ENCODE results near the gene XAF1. TPM values are rescaled to one million over a fixed set of nuclear protein-coding genes. Genes with fewer than 3 reads are reported as not detected.
"Not testable (repeated sequence)": the region's sequence is repeated elsewhere in the genome, so short reads cannot be mapped to it uniquely, and the experiment has no call there.

The XAF1 gene
- total RNA-seq, 1 donor from 2014 or later, result 2.5 TPM

DNA sequence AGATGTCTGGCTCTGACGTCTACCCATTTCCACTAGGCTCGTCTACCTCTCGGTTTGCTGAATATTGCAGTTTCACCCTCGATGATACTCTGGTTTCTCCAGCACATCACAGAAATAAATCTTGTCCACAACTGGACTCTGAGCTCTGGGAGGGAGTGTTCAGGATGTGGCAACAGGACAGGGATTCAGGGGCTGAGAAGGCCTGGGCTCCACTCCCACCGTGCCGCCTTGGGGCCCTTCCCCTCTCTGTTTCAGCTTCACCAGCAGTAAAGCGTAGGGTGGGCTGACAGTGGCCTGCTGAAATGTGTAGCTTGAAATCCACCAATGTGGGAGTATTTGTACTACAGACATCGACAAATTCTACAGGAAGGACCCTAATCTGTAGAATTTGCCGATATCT lies 55.7 kb downstream of the XAF1 start:
- DNase-seq, result no peak

DNA sequence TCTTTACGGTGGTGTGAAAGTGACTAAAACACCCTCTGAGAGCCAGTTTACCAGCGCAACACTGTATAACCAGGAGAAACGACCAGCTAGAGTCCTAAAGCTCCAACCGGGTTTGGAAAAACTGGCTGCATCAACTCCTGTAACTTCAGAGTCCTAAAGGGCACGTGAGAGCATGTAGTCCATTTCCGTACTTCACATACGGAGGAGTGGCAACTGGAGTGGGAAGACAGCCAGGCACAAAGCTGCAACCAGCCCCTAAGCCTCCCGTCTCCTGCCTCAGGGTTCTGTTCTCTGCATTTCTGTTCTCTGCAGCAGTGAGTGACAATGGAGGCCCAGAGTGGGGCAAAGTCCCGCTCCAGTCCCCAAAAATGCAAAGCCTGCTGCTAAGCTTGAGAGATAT lies 56.4 kb downstream of the XAF1 start:
- no peak for DNase-seq

DNA sequence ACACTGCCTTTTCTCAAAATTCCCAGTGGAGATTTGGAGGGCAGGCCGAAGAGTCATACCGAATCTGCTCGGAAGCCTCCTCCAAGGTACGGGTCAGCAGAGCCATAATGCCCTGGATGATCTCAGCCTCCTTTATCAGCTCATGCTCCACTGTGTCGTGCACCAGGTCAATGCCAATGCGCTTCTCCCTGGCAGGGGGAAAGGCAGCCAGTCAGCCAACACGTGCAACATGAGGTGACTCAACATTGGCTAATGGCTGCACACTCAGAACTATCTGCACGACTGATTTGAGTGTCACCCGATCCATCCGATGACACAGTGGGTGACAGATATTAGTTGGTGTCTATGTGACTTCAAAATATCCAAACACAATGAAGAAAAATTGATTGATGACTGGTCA lies 59.9 kb downstream of the XAF1 start:
- DNase-seq, result no peak

DNA sequence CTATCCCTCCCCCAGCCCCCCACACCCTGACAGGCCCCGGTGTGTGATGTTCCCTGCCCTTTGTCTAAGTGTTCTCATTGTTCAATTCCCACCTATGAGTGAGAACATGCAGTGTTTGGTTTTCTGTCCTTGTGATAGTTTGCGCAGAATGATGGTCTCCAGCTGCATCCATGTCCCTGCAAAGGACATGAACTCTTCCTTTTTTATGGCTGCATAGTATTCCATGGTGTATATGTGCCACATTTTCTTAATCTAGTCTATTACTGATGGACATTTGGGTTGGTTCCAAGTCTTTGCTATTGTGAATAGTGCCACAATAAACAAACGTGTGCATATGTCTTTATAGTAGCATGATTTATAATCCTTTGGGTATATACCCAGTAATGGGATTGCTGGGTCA lies 60.5 kb downstream of the XAF1 start:
- DNase-seq, result not testable (repeated sequence)

DNA sequence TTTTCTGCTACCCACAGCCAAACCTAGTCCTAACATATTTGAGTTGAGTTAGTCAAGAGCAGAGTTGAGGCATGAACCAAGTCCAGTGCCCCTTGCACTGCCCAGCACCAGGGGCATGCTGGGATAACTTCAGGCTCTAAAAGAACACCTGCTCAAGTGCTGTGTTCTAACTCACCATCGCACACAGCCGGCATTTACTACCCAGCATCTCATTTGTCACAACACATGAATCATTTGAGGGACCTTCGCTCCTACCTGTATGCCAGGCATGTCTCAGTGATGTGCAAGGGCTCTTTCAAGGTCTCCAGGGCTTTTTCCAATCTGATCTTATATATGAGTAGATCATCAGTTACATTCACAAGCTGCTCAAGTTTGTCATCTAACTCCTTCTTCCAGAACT lies 63.1 kb downstream of the XAF1 start:
- DNase-seq, result no peak

DNA sequence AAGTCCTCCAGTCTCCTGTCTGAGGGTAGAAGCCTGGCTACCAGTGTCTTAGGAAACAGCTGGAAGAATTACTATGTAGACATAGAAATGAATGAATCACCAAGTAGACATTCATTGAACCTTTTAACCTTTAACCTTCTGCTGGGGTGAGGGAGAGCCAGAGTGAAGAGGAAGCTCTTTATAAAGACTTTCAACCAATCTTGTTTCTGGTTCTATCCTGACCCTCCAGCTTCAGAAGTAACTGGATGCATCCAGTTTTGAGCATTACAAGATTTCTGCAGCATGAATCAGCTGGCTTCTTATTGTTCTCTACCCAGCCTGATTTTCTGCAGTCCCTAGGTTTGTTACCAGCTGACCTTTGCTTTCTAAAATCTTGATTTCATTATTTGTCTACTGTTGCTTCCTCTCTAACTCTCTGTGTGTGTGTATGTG lies 67.2 kb downstream of the XAF1 start:
- no peak for DNase-seq

Small RNA genes lying within 50 kb of the gene (small RNA-seq; reads per million reads assigned to genes)
- not detected for gene AC004706.2

Other genes starting within 250 kb of the XAF1 start
- 13.9 TPM for gene PITPNM3, start 199.5 kb upstream of the XAF1 start, total RNA-seq
- 28.4 TPM for gene KIAA0753, start 115.3 kb upstream of the XAF1 start, total RNA-seq
- 13.3 TPM for gene TXNDC17, start 115.0 kb upstream of the XAF1 start, total RNA-seq
- gene MED31, start 104.4 kb upstream of the XAF1 start, total RNA-seq, result 16.1 TPM
- 2.3 TPM for gene C17orf100, start 104.3 kb upstream of the XAF1 start, total RNA-seq
- gene SLC13A5, start 42.7 kb upstream of the XAF1 start, total RNA-seq, result not detected
- not detected for gene FBXO39, start 20.2 kb downstream of the XAF1 start, total RNA-seq
- gene TEKT1, start 75.7 kb downstream of the XAF1 start, total RNA-seq, result 1.2 TPM
- not detected for gene ALOX12, start 240.0 kb downstream of the XAF1 start, total RNA-seq